DND-41 (cell line): Measurements from ENCODE around the gene NGLY1.

Experiments
- ATAC-seq: fragments of 200-7000 bp; cut with Tn5 transposase; 3 replicates; pipeline ENCODE4 v1.9.1; 2021; ENCODE audit warnings: low read depth; ENCODE audit not compliant: insufficient read depth
- DNase-seq: peaks from one replicate; pipeline ENCODE4 v3.0.0-alpha.2; 2020
- H2AFZ ChIP-seq: 2 replicates; pipeline ENCODE4 v1.6.0; 2012; ENCODE audit warnings: low read depth, low read length
- H3K27ac ChIP-seq: 2 replicates; pipeline ENCODE4 v1.5.1; 2012; ENCODE audit warnings: low read length, inconsistent platforms
- H3K27me3 ChIP-seq: fragments of 200-600 bp; sonication (generic); 2 replicates; pipeline ENCODE4 v1.6.0; 2012; ENCODE audit warnings: low read length, mild to moderate bottlenecking, inconsistent platforms; ENCODE audit not compliant: insufficient read depth, poor library complexity
- H3K36me3 ChIP-seq: 2 replicates; pipeline ENCODE4 v1.5.1; 2012; ENCODE audit warnings: low read length, inconsistent platforms; ENCODE audit not compliant: insufficient read depth
- H3K4me1 ChIP-seq: 2 replicates; pipeline ENCODE4 v1.5.1; 2012; ENCODE audit warnings: mild to moderate bottlenecking, low read length; ENCODE audit not compliant: insufficient read depth
- H3K4me2 ChIP-seq: 2 replicates; pipeline ENCODE4 v1.6.0; 2012; ENCODE audit warnings: mild to moderate bottlenecking, moderate library complexity, low read length, inconsistent platforms; ENCODE audit not compliant: insufficient read depth
- H3K4me3 ChIP-seq, 2 experiments: fragments of 200-600 bp in 1 of 2; shearing (Covaris generic) in 1 of 2; 2 replicates each; pipeline ENCODE4 v1.5.1; 2012 to 2016; ENCODE audit warnings: inconsistent platforms in 2 of 2, low read length in 2 of 2, mild to moderate bottlenecking in 2 of 2, low read depth in 1 of 2, moderate library complexity in 1 of 2
- H3K79me2 ChIP-seq: 2 replicates; pipeline ENCODE4 v1.6.0; 2012; ENCODE audit warnings: low read length, inconsistent platforms; ENCODE audit not compliant: insufficient read depth
- H3K9ac ChIP-seq: 2 replicates; pipeline ENCODE4 v1.6.0; 2012; ENCODE audit warnings: low read depth, mild to moderate bottlenecking, inconsistent platforms, low read length, moderate library complexity
- H3K9me3 ChIP-seq: 2 replicates; pipeline ENCODE4 v1.5.1; 2012; ENCODE audit warnings: low read length, moderate library complexity, mild to moderate bottlenecking, inconsistent platforms; ENCODE audit not compliant: insufficient read depth, severe bottlenecking
- H4K20me1 ChIP-seq: 2 replicates; pipeline ENCODE4 v1.6.0; 2012; ENCODE audit warnings: low read length; ENCODE audit not compliant: insufficient read depth
- CTCF ChIP-seq: IDR thresholded peaks from 2 replicates; pipeline ENCODE4 v1.5.1; 2012; ENCODE audit warnings: borderline replicate concordance, low read length, moderate library complexity, mild to moderate bottlenecking; ENCODE audit not compliant: poor library complexity, severe bottlenecking; ENCODE audit errors: extremely low read depth
- EZH2 ChIP-seq: IDR thresholded peaks from 3 replicates; pipeline ENCODE4 v1.6.1; 2012; ENCODE audit warnings: borderline replicate concordance, low read depth, mild to moderate bottlenecking, moderate library complexity, low read length, inconsistent platforms; ENCODE audit not compliant: severe bottlenecking

The NGLY1 gene

DNA sequence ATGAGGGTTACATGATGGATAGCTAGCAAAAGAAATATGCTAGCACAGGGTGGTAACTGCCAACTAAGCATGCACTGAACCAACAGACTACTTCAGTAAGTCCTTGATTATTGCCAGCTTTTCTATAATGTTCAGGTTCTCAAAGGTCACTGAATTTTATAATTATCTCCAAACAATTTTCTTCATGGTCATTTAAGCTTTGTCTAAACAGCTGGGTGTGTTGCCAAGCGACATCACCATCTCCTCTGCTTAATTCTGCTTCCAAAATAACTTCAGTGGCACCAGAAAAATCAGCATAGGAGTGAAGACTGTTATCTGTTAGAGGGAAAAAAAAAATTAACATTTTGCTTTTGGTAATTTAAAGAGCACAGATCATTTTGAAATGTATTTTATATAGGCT lies 63.9 kb downstream of the NGLY1 start:
- ATAC-seq (no peak), DNase-seq (no peak)
- Histone ChIP-seq H3K9me3 (no peaks in the 10 kb centered on the region), H3K4me3 (no peak overlapping the region), H3K9ac (no peak overlapping the region), H3K27me3 (no peaks in the 10 kb centered on the region), H3K4me1 (no peaks in the 10 kb centered on the region), H3K4me2 (no peak overlapping the region), H3K79me2 (no peaks in the 10 kb centered on the region), H3K27ac (no peak overlapping the region), H3K36me3 (peaks cover 22% of the 10 kb centered on the region), H4K20me1 (no peaks in the 10 kb centered on the region), H2AFZ (no peak overlapping the region)
- TF ChIP-seq EZH2 (no peak), CTCF (no peak)

- Histone ChIP-seq H3K27ac (no peak overlapping the region), H3K79me2 (no peaks in the 10 kb centered on the region), H3K4me2 (no peak overlapping the region), H3K36me3 (0 out of 2 replicates have a peak, but pooled peaks cover 2% of the 10 kb centered on the region), H2AFZ (no peak overlapping the region; the same call in 1 of the 2 replicates), H3K9ac (no peak overlapping the region), H3K9me3 (no peaks in the 10 kb centered on the region), H3K27me3 (no peaks in the 10 kb centered on the region), H3K4me1 (no peaks in the 10 kb centered on the region), H4K20me1 (no peaks in the 10 kb centered on the region), H3K4me3 (no peak overlapping the region)
- ATAC-seq: no peak
- no peak for DNase-seq
- TF ChIP-seq EZH2: no peak
- no peak for TF ChIP-seq CTCF
Observed at GRCh38 chr3:25713341-25713985, 69.8 kb downstream of the NGLY1 start.

GRCh38 chr3:25711090-25711489 lies 72.2 kb downstream of the NGLY1 start:
- H3K27ac ChIP-seq: no peak overlapping the region
- no peak overlapping the region for H3K4me2 ChIP-seq
- no peaks in the 10 kb centered on the region for H3K27me3 ChIP-seq
- ATAC-seq (no peak), DNase-seq (no peak)
- H3K9me3 ChIP-seq: no peaks in the 10 kb centered on the region
- no peak overlapping the region for H2AFZ ChIP-seq
- no peaks in the 10 kb centered on the region for H3K79me2 ChIP-seq
- TF ChIP-seq EZH2 (no peak), CTCF (no peak)
- no peak overlapping the region for H3K4me3 ChIP-seq
- no peaks in the 10 kb centered on the region for H3K4me1 ChIP-seq
- no peaks in the 10 kb centered on the region for H3K36me3 ChIP-seq
- no peak overlapping the region for H3K9ac ChIP-seq
- no peaks in the 10 kb centered on the region for H4K20me1 ChIP-seq
